Neural progenitor cell (in vitro differentiated cells): Measurements from ENCODE around the gene RCSD1.
"Not testable (repeated sequence)": the region's sequence is repeated elsewhere in the genome, so short reads cannot be mapped to it uniquely, and the experiment has no call there.

ENCODE experiments used
- CTCF ChIP-seq: fragments of 200-600 bp; sonication (generic); IDR thresholded peaks from 2 replicates; pipeline ENCODE4 v1.5.1; 2017; ENCODE audit warnings: antibody characterized with exemption, mild to moderate bottlenecking
- EZH2 ChIP-seq: fragments of 200-600 bp; sonication (generic); IDR thresholded peaks from 2 replicates; pipeline ENCODE4 v1.6.1; 2017; ENCODE audit warnings: antibody characterized with exemption, mild to moderate bottlenecking, moderate library complexity

- not testable (repeated sequence) for TF ChIP-seq CTCF, EZH2
Measured at GRCh38 chr1:167742392-167743057, 112.5 kb downstream of the RCSD1 start.
